Measurements from ENCODE around the gene ZNF792. TPM values are rescaled to one million over a fixed set of nuclear protein-coding genes. Genes with fewer than 3 reads are reported as not detected.
"Not testable (repeated sequence)": the region's sequence is repeated elsewhere in the genome, so short reads cannot be mapped to it uniquely, and the experiment has no call there.

Gene ZNF792
- polyA plus RNA-seq, 3 donors from 2014 or later = 8.4 to 17.2 (median 10.6) TPM

GRCh38 chr19:34974646-34975045, 10.6 kb upstream of the ZNF792 start:
- Mint-ChIP-seq H3K27me3 (ENCODE audit: low read depth in 3 of 3) (peaks cover 11 to 26% (median 12%) of the 10 kb centered on the region in 3 donors), H3K27ac (peak overlapping the region in 1 of 6 donors; percentile 23), H3K4me3 (no peak overlapping the region), H3K4me1 (peaks cover 17 to 18% of the 10 kb centered on the region in 2 donors), H3K36me3 (no peaks in the 10 kb centered on the region), H3K9me3 (peaks cover 0 to 5% (median 0%) of the 10 kb centered on the region in 6 donors)
- no peak for DNase-seq

GRCh38 chr19:34972163-34972705, 8.2 kb upstream of the ZNF792 start:
- H3K36me3 Mint-ChIP-seq = no peaks in the 10 kb centered on the region
- H3K27me3 Mint-ChIP-seq (ENCODE audit: low read depth in 3 of 3) = peaks cover 7 to 23% (median 9%) of the 10 kb centered on the region in 3 donors
- H3K4me1 Mint-ChIP-seq = peaks cover 17 to 18% of the 10 kb centered on the region in 2 donors
- H3K4me3 Mint-ChIP-seq = no peak overlapping the region
- no peak for DNase-seq
- peak overlapping the region in 1 of 6 donors; percentile 61 for H3K27ac Mint-ChIP-seq
- peaks cover 0 to 5% (median 0%) of the 10 kb centered on the region in 6 donors for H3K9me3 Mint-ChIP-seq

- Mint-ChIP-seq H3K4me1 (peaks cover 17 to 18% of the 10 kb centered on the region in 2 donors), H3K27me3 (ENCODE audit: low read depth in 3 of 3) (peaks cover 6 to 18% (median 7%) of the 10 kb centered on the region in 3 donors)
- H3K27ac Mint-ChIP-seq, H3K4me3 Mint-ChIP-seq, H3K9me3 Mint-ChIP-seq, H3K36me3 Mint-ChIP-seq, DNase-seq: not testable (repeated sequence)
These were observed 6.3 kb upstream of the ZNF792 start for GRCh38 chr19:34970185-34970780.

DNA sequence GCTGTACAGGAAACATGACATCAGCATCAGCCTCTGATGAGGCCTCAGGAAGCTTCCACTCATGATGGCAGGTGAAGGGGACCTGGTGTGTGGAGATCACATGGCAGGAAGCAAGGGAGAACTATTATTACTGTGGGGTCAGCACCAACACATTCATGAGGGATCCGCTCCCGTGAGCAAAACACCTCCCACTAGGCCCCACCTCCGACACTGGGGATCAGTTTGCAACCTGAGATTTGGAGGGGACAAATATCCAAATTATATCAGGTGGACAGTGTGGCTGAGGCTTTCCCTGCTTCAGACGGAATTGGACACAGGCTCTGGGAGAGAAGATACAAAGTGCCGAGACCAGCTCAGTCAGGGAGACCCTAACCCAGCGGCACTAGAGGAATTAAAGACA, 5.7 kb upstream of the ZNF792 start:
- Mint-ChIP-seq H3K4me1 (peaks cover 14 to 17% of the 10 kb centered on the region in 2 donors), H3K9me3 (peaks cover 0 to 5% (median under 1%) of the 10 kb centered on the region in 6 donors), H3K4me3 (no peak overlapping the region), H3K27ac (no peak overlapping the region), H3K27me3 (ENCODE audit: low read depth in 3 of 3) (peaks cover 5 to 18% (median 7%) of the 10 kb centered on the region in 3 donors), H3K36me3 (peaks cover 0 to 3% (median 0%) of the 10 kb centered on the region in 3 donors)
- DNase-seq = no peak

DNA sequence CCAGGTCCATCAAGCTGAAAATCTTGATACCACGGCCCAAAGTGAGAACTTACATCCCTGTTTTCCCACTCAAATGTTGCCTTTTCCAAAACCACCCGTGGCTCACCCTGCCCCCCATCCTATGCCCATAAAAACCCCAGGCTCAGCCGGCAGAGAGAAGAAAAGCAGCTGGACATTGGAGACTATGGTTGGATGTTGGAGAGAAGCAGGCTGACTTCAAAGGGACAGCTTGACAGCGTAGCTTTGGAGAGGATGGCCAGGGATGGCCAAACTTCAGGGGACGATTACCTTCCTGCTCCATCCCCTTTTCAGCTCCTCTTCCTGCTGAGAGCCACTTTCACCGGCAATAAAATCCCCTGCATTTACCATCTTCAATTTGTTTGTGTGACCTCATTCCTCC, 3.5 kb upstream of the ZNF792 start:
- Mint-ChIP-seq H3K4me3 (no peak overlapping the region), H3K36me3 (peaks cover 7 to 10% (median 8%) of the 10 kb centered on the region in 3 donors), H3K4me1 (peaks cover 11 to 14% of the 10 kb centered on the region in 2 donors), H3K27me3 (ENCODE audit: low read depth in 3 of 3) (peaks cover 2 to 7% (median 6%) of the 10 kb centered on the region in 3 donors), H3K9me3 (peaks cover 4 to 13% (median 7%) of the 10 kb centered on the region in 6 donors), H3K27ac (no peak overlapping the region)
- no peak for DNase-seq

GRCh38 chr19:34965505-34965904, 1.5 kb upstream of the ZNF792 start:
- Mint-ChIP-seq H3K4me3 (peak overlapping the region; percentile 41 to 83 (median 51)), H3K4me1 (peaks cover 26 to 27% of the 10 kb centered on the region in 2 donors), H3K9me3 (peaks cover 24 to 33% (median 27%) of the 10 kb centered on the region in 6 donors), H3K36me3 (peaks cover 25 to 29% (median 28%) of the 10 kb centered on the region in 3 donors)
- H3K27ac Mint-ChIP-seq; H3K27me3 Mint-ChIP-seq (ENCODE audit: low read depth in 3 of 3); DNase-seq: not testable (repeated sequence)

- H3K27me3 Mint-ChIP-seq (ENCODE audit: low read depth in 3 of 3) = peaks cover 2 to 8% (median 5%) of the 10 kb centered on the region in 3 donors
- H3K36me3 Mint-ChIP-seq = peaks cover 34 to 38% (median 37%) of the 10 kb centered on the region in 3 donors
- no peak for DNase-seq
- H3K4me3 Mint-ChIP-seq = peak overlapping the region; percentile 69 to 83 (median 79)
- H3K9me3 Mint-ChIP-seq = peaks cover 30 to 42% (median 37%) of the 10 kb centered on the region in 6 donors
- peak overlapping the region in 2 of 6 donors; percentile 46 to 67 for H3K27ac Mint-ChIP-seq
- peaks cover 31 to 36% of the 10 kb centered on the region in 2 donors for H3K4me1 Mint-ChIP-seq
These were observed 569 bp upstream of the ZNF792 start for GRCh38 chr19:34964598-34964997.

GRCh38 chr19:34962687-34963572, 1.1 kb downstream of the ZNF792 start:
- Mint-ChIP-seq H3K36me3 (peaks cover 50 to 53% (median 53%) of the 10 kb centered on the region in 3 donors), H3K9me3 (peaks cover 42 to 59% (median 53%) of the 10 kb centered on the region in 6 donors), H3K27me3 (ENCODE audit: low read depth in 3 of 3) (peaks cover 2 to 8% (median 5%) of the 10 kb centered on the region in 3 donors)

GRCh38 chr19:34961775-34962686, 2.0 kb downstream of the ZNF792 start:
- H3K4me1 Mint-ChIP-seq = peaks cover 31 to 38% of the 10 kb centered on the region in 2 donors
- H3K4me3 Mint-ChIP-seq = peak overlapping the region; percentile 90 to 98 (median 97)
- H3K9me3 Mint-ChIP-seq = peaks cover 45 to 67% (median 60%) of the 10 kb centered on the region in 6 donors
- H3K27ac Mint-ChIP-seq = peak overlapping the region; percentile 88 to 95 (median 92)
- peaks cover 55 to 60% (median 59%) of the 10 kb centered on the region in 3 donors for H3K36me3 Mint-ChIP-seq
- H3K27me3 Mint-ChIP-seq (ENCODE audit: low read depth in 3 of 3) = peaks cover 2 to 8% (median 5%) of the 10 kb centered on the region in 3 donors
- DNase-seq = peak; percentile 30 to 41 (median 40)

More at GRCh38 chr19:34962687-34963572, 1.1 kb downstream of the ZNF792 start:
- peak overlapping the region; percentile 90 to 98 (median 97) for H3K4me3 Mint-ChIP-seq
- H3K4me1 Mint-ChIP-seq = peaks cover 31 to 38% of the 10 kb centered on the region in 2 donors
- no peak for DNase-seq
- peak overlapping the region; percentile 88 to 95 (median 92) for H3K27ac Mint-ChIP-seq

- DNase-seq = no peak
- Mint-ChIP-seq H3K4me1 (peaks cover 31 to 38% of the 10 kb centered on the region in 2 donors), H3K27me3 (ENCODE audit: low read depth in 3 of 3) (peaks cover 2 to 8% (median 5%) of the 10 kb centered on the region in 3 donors), H3K27ac (peak overlapping the region in 5 of 6 donors; percentile 34 to 93 (median 90)), H3K4me3 (peak overlapping the region in 4 of 5 donors; percentile 50 to 98 (median 97)), H3K9me3 (peaks cover 53 to 76% (median 69%) of the 10 kb centered on the region in 6 donors), H3K36me3 (peaks cover 64 to 68% (median 68%) of the 10 kb centered on the region in 3 donors)
These were observed 2.9 kb downstream of the ZNF792 start for GRCh38 chr19:34960940-34961679.

- peak overlapping the region in 2 of 6 donors; percentile 18 to 79 for H3K27ac Mint-ChIP-seq
- peaks cover 31 to 38% of the 10 kb centered on the region in 2 donors for H3K4me1 Mint-ChIP-seq
- H3K9me3 Mint-ChIP-seq = peaks cover 60 to 80% (median 77%) of the 10 kb centered on the region in 6 donors
These were observed 3.8 kb downstream of the ZNF792 start for GRCh38 chr19:34960103-34960805.

More at GRCh38 chr19:34960103-34960805, 3.8 kb downstream of the ZNF792 start:
- peak overlapping the region; percentile 28 to 69 (median 47) for H3K4me3 Mint-ChIP-seq
- peaks cover 70 to 76% (median 72%) of the 10 kb centered on the region in 3 donors for H3K36me3 Mint-ChIP-seq
- DNase-seq = no peak
- peaks cover 2 to 8% (median 5%) of the 10 kb centered on the region in 3 donors for H3K27me3 Mint-ChIP-seq (ENCODE audit: low read depth in 3 of 3)
